Measurements from ENCODE around the gene PRKCA.

PRKCA gene

DNA sequence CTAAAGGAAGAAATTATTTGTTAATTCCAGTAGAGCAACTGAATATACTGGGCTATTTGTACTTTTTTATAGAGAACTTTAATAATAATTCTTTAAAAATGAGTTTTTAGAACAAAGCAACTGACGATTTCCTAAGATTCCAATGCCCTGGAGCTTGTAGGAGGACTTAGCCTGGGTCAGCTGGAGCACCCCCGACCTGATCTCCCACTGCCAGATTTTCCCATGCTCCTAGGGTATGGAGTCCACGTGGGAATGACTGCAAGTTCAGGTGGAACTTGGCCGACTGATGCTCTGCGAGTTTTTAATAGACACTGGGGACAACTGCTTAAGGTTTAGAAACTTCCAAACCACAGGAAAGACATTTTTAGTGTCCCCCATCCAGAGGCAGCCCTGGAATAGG is 507.0 kb downstream of the PRKCA start:
- H3K36me3 ChIP-seq (ENCODE audit: insufficient read depth, low read length): no peaks in the 10 kb centered on the region
- H3K9me3 ChIP-seq (ENCODE audit: control insufficient read depth, insufficient read depth, low read length): no peaks in the 10 kb centered on the region
- H3K4me1 ChIP-seq (ENCODE audit: insufficient read depth, low read length): peaks cover 4% of the 10 kb centered on the region
- H3K9ac ChIP-seq (ENCODE audit: low read depth, low read length): no peak overlapping the region

GRCh38 chr17:66810951-66811682 is 508.7 kb downstream of the PRKCA start:
- Histone ChIP-seq H3K9me3 (ENCODE audit: control insufficient read depth, insufficient read depth, low read length) (no peaks in the 10 kb centered on the region), H3K36me3 (ENCODE audit: insufficient read depth, low read length) (no peaks in the 10 kb centered on the region), H3K9ac (ENCODE audit: low read depth, low read length) (no peak overlapping the region), H3K4me1 (ENCODE audit: insufficient read depth, low read length) (no peaks in the 10 kb centered on the region)

- Histone ChIP-seq H3K36me3 (ENCODE audit: insufficient read depth, low read length) (no peaks in the 10 kb centered on the region), H3K9ac (ENCODE audit: low read depth, low read length) (no peak overlapping the region), H3K9me3 (ENCODE audit: control insufficient read depth, insufficient read depth, low read length) (no peaks in the 10 kb centered on the region), H3K4me1 (ENCODE audit: insufficient read depth, low read length) (no peaks in the 10 kb centered on the region)
Measured at GRCh38 chr17:66811683-66812054, 509.3 kb downstream of the PRKCA start.

GRCh38 chr17:66812571-66812970 is 510.2 kb downstream of the PRKCA start:
- Histone ChIP-seq H3K9me3 (ENCODE audit: control insufficient read depth, insufficient read depth, low read length) (peaks cover 1% of the 10 kb centered on the region; the same call in 1 of the 2 replicates), H3K36me3 (ENCODE audit: insufficient read depth, low read length) (no peaks in the 10 kb centered on the region), H3K4me1 (ENCODE audit: insufficient read depth, low read length) (no peaks in the 10 kb centered on the region), H3K9ac (ENCODE audit: low read depth, low read length) (no peak overlapping the region)

DNA sequence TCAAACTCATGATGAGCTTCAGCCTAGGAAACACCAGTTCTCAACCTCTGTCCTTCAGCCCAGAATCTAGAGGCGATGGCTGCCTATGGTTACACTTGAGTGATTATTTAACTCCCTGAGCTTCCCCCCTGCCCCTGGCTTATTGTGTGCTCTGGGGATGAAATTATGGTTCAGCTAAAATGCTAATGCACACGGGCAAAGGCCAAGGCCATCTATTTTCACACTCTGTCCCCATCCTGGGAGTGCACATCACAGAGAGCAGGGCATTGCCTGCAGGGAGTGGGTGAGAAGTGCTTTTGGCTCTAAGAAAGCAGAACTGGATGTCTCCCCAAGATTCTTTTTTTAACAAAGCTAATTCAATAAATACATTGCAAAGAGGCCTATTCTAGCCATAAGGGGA is 510.9 kb downstream of the PRKCA start:
- Histone ChIP-seq H3K9ac (ENCODE audit: low read depth, low read length) (no peak overlapping the region), H3K9me3 (ENCODE audit: control insufficient read depth, insufficient read depth, low read length) (peaks cover 9% of the 10 kb centered on the region), H3K4me1 (ENCODE audit: insufficient read depth, low read length) (no peaks in the 10 kb centered on the region), H3K36me3 (ENCODE audit: insufficient read depth, low read length) (no peaks in the 10 kb centered on the region)

GRCh38 chr17:66814026-66814425 is 511.6 kb downstream of the PRKCA start:
- H3K4me1 ChIP-seq (ENCODE audit: insufficient read depth, low read length): no peaks in the 10 kb centered on the region
- no peak overlapping the region for H3K9ac ChIP-seq (ENCODE audit: low read depth, low read length)
- no peaks in the 10 kb centered on the region for H3K36me3 ChIP-seq (ENCODE audit: insufficient read depth, low read length)
- H3K9me3 ChIP-seq (ENCODE audit: control insufficient read depth, insufficient read depth, low read length): peaks cover 9% of the 10 kb centered on the region

DNA sequence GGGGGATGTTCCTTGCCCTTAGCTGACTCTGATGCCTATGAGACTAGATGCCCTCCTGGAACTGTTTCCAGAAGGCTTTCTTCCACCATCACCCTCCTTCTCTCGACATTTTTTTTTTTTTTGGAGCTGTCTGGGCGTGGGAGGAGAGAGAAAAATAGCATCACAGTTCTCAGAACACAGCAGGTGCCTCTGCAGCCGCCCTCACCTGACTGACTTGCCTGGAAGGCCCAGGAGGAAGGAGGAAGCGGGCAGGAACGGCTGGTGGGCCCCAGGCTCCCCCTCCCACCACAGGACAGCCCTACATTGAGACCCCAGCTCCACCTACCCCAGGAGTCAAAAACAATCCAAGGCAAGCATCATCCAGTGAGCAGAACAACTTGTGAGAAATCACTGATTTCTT is 512.2 kb downstream of the PRKCA start:
- Histone ChIP-seq H3K9ac (ENCODE audit: low read depth, low read length) (no peak overlapping the region), H3K4me1 (ENCODE audit: insufficient read depth, low read length) (no peaks in the 10 kb centered on the region), H3K36me3 (ENCODE audit: insufficient read depth, low read length) (no peaks in the 10 kb centered on the region), H3K9me3 (ENCODE audit: control insufficient read depth, insufficient read depth, low read length) (peaks cover 9% of the 10 kb centered on the region)

GRCh38 chr17:66817750-66818149 is 515.3 kb downstream of the PRKCA start:
- Histone ChIP-seq H3K36me3 (ENCODE audit: insufficient read depth, low read length) (no peaks in the 10 kb centered on the region), H3K4me1 (ENCODE audit: insufficient read depth, low read length) (no peaks in the 10 kb centered on the region), H3K9ac (ENCODE audit: low read depth, low read length) (no peak overlapping the region), H3K9me3 (ENCODE audit: control insufficient read depth, insufficient read depth, low read length) (peaks cover 11% of the 10 kb centered on the region)

DNA sequence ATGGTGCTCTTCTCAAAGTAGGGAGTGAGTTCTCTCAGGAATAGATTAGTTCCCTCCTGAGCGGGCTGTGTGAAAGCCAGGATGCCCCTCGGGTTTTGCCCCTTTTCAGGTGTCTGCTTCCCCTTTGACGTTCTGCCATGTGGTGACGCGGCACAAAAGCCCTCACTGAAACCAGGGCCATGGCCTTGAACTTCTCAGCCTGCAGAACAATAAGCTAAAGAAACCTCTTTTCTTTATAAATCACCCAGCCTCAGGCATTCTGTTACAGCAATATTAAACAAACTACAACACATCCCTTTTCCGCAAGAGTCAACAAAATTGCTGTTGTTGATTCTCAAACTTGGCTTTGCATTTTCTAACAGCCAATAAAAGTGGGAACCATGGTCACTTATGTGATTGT is 517.1 kb downstream of the PRKCA start:
- no peaks in the 10 kb centered on the region for H3K4me1 ChIP-seq (ENCODE audit: insufficient read depth, low read length)
- no peaks in the 10 kb centered on the region for H3K36me3 ChIP-seq (ENCODE audit: insufficient read depth, low read length)
- no peak overlapping the region for H3K9ac ChIP-seq (ENCODE audit: low read depth, low read length)
- peaks cover 11% of the 10 kb centered on the region for H3K9me3 ChIP-seq (ENCODE audit: control insufficient read depth, insufficient read depth, low read length)

GRCh38 chr17:66822009-66822408 is 519.6 kb downstream of the PRKCA start:
- H3K9me3 ChIP-seq (ENCODE audit: control insufficient read depth, insufficient read depth, low read length): peaks cover 11% of the 10 kb centered on the region
- no peak overlapping the region for H3K9ac ChIP-seq (ENCODE audit: low read depth, low read length)
- no peaks in the 10 kb centered on the region for H3K4me1 ChIP-seq (ENCODE audit: insufficient read depth, low read length)
- no peaks in the 10 kb centered on the region for H3K36me3 ChIP-seq (ENCODE audit: insufficient read depth, low read length)

DNA sequence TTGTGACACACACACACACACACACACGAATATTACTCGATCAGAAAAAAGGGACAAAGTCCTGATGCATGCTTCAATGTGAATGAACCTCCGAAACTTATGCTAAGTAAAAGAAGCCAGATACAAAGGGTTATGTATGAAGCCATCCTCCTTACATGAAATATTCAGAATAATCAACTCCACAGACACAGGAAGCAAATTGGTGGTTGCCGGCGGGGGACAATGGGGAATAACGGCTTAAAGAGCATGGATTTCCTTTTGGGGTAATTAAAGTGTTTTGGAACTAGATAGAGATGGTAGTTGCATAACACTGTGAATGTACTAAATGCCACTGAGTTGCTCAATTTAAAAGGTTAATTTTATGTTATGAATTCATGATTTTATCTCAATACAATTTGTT is 524.4 kb downstream of the PRKCA start:
- Histone ChIP-seq H3K9ac (ENCODE audit: low read depth, low read length) (no peak overlapping the region), H3K4me1 (ENCODE audit: insufficient read depth, low read length) (peaks cover 15% of the 10 kb centered on the region), H3K9me3 (ENCODE audit: control insufficient read depth, insufficient read depth, low read length) (no peaks in the 10 kb centered on the region), H3K36me3 (ENCODE audit: insufficient read depth, low read length) (no peaks in the 10 kb centered on the region)

- H3K9me3 ChIP-seq (ENCODE audit: control insufficient read depth, insufficient read depth, low read length): no peaks in the 10 kb centered on the region
- peaks cover 15% of the 10 kb centered on the region for H3K4me1 ChIP-seq (ENCODE audit: insufficient read depth, low read length)
- H3K9ac ChIP-seq (ENCODE audit: low read depth, low read length): no peak overlapping the region
- no peaks in the 10 kb centered on the region for H3K36me3 ChIP-seq (ENCODE audit: insufficient read depth, low read length)
Measured at GRCh38 chr17:66829386-66829864, 527.0 kb downstream of the PRKCA start.

- no peaks in the 10 kb centered on the region for H3K9me3 ChIP-seq (ENCODE audit: control insufficient read depth, insufficient read depth, low read length)
- H3K36me3 ChIP-seq (ENCODE audit: insufficient read depth, low read length): no peaks in the 10 kb centered on the region
- H3K4me1 ChIP-seq (ENCODE audit: insufficient read depth, low read length): peaks cover 15% of the 10 kb centered on the region
- no peak overlapping the region for H3K9ac ChIP-seq (ENCODE audit: low read depth, low read length)
Measured at GRCh38 chr17:66829883-66830282, 527.5 kb downstream of the PRKCA start.

- peaks cover 15% of the 10 kb centered on the region for H3K4me1 ChIP-seq (ENCODE audit: insufficient read depth, low read length)
- no peak overlapping the region for H3K9ac ChIP-seq (ENCODE audit: low read depth, low read length)
- no peaks in the 10 kb centered on the region for H3K9me3 ChIP-seq (ENCODE audit: control insufficient read depth, insufficient read depth, low read length)
- no peaks in the 10 kb centered on the region for H3K36me3 ChIP-seq (ENCODE audit: insufficient read depth, low read length)
Measured at GRCh38 chr17:66830451-66830850, 528.0 kb downstream of the PRKCA start.

- Histone ChIP-seq H3K36me3 (ENCODE audit: insufficient read depth, low read length) (no peaks in the 10 kb centered on the region), H3K4me1 (ENCODE audit: insufficient read depth, low read length) (peaks cover 15% of the 10 kb centered on the region), H3K9me3 (ENCODE audit: control insufficient read depth, insufficient read depth, low read length) (no peaks in the 10 kb centered on the region), H3K9ac (ENCODE audit: low read depth, low read length) (no peak overlapping the region)
Measured at GRCh38 chr17:66831383-66832210, 529.2 kb downstream of the PRKCA start.
